VCaP (cell line): ENCODE data around the gene STK36.

Experiments
- H3K27ac ChIP-seq: fragments of 450-650 bp; 2 replicates; pipeline ENCODE4 v1.5.1; 2017
- CTCF ChIP-seq: fragments of 450-650 bp; conservative IDR thresholded peaks from 2 replicates; pipeline ENCODE4 v1.5.1; 2017; ENCODE audit warnings: mild to moderate bottlenecking, moderate library complexity

STK36 gene

GRCh38 chr2:218734190-218734975, 62.5 kb downstream of the STK36 start:
- no peak for TF ChIP-seq CTCF
- no peak overlapping the region for H3K27ac ChIP-seq

- no peak for TF ChIP-seq CTCF
These were observed 64.6 kb downstream of the STK36 start for GRCh38 chr2:218736531-218736930.

GRCh38 chr2:218743068-218743467, 71.2 kb downstream of the STK36 start:
- H3K27ac ChIP-seq: no peak overlapping the region
- no peak for TF ChIP-seq CTCF

More at GRCh38 chr2:218736531-218736930, 64.6 kb downstream of the STK36 start:
- no peak overlapping the region for H3K27ac ChIP-seq

- TF ChIP-seq CTCF: no peak
- H3K27ac ChIP-seq: no peak overlapping the region
These were observed 72.7 kb downstream of the STK36 start for GRCh38 chr2:218744615-218745014.

- no peak overlapping the region for H3K27ac ChIP-seq
- no peak for TF ChIP-seq CTCF
These were observed 73.3 kb downstream of the STK36 start for GRCh38 chr2:218745160-218745558.

- H3K27ac ChIP-seq: no peak overlapping the region
- no peak for TF ChIP-seq CTCF
These were observed 73.9 kb downstream of the STK36 start for GRCh38 chr2:218745559-218746469.

- TF ChIP-seq CTCF: no peak
- no peak overlapping the region for H3K27ac ChIP-seq
These were observed 74.5 kb downstream of the STK36 start for GRCh38 chr2:218746470-218746795.
